ENCODE data around the gene PDE12. TPM values are rescaled to one million over a fixed set of nuclear protein-coding genes. Genes with fewer than 3 reads are reported as not detected.

PDE12 gene
- total RNA-seq, 4 donors from 2014 or later, result 19.6 to 28.7 (median 25.0) TPM

- 71% methylated on average over 6 of the region's 6 CpGs for WGBS
- Histone ChIP-seq H3K36me3 (peaks cover 7% of the 10 kb centered on the region), H3K4me3 (no peak overlapping the region), H3K27me3 (no peaks in the 10 kb centered on the region), H3K27ac (no peak overlapping the region), H3K9me3 (no peaks in the 10 kb centered on the region), H3K4me1 (peaks cover 10% of the 10 kb centered on the region)
- DNase-seq (ENCODE audit: low spot score in 2 of 2), result no peak
- TF ChIP-seq EP300 (IDR thresholded peaks at IDR 0.05) (no peak), CTCF (IDR thresholded peaks at IDR 0.05) (no peak), POLR2AphosphoS5 (IDR thresholded peaks at IDR 0.05) (no peak), POLR2A (IDR thresholded peaks at IDR 0.05) (no peak)
These were observed 30.7 kb downstream of the PDE12 start for GRCh38 chr3:57586778-57587177.

GRCh38 chr3:57587905-57588304 is 31.8 kb downstream of the PDE12 start:
- no peak for DNase-seq (ENCODE audit: low spot score in 2 of 2)
- Histone ChIP-seq H3K27me3 (no peaks in the 10 kb centered on the region), H3K36me3 (peaks cover 7% of the 10 kb centered on the region), H3K4me1 (peaks cover 11% of the 10 kb centered on the region), H3K27ac (no peak overlapping the region), H3K9me3 (no peaks in the 10 kb centered on the region), H3K4me3 (no peak overlapping the region)
- TF ChIP-seq POLR2AphosphoS5 (IDR thresholded peaks at IDR 0.05) (no peak), EP300 (IDR thresholded peaks at IDR 0.05) (no peak), CTCF (IDR thresholded peaks at IDR 0.05) (no peak), POLR2A (IDR thresholded peaks at IDR 0.05) (no peak)
- WGBS, result 91% methylated on average over 2 of the region's 2 CpGs

- H3K9me3 ChIP-seq, result no peaks in the 10 kb centered on the region
- DNase-seq (ENCODE audit: low spot score in 2 of 2), result no peak
- no peaks in the 10 kb centered on the region for H3K36me3 ChIP-seq
- H3K27me3 ChIP-seq, result no peaks in the 10 kb centered on the region
- H3K4me1 ChIP-seq, result peaks cover 41% of the 10 kb centered on the region
- TF ChIP-seq POLR2AphosphoS5 (IDR thresholded peaks at IDR 0.05), result no peak
- no peak for TF ChIP-seq EP300 (IDR thresholded peaks at IDR 0.05)
- TF ChIP-seq POLR2A (IDR thresholded peaks at IDR 0.05), result no peak
- TF ChIP-seq CTCF (IDR thresholded peaks at IDR 0.05), result no peak
- H3K27ac ChIP-seq, result no peak overlapping the region
- H3K4me3 ChIP-seq, result no peak overlapping the region
- 62% methylated on average over 6 of the region's 6 CpGs for WGBS
These were observed 36.2 kb downstream of the PDE12 start for GRCh38 chr3:57592306-57592705.

GRCh38 chr3:57594144-57594543 is 38.1 kb downstream of the PDE12 start:
- Histone ChIP-seq H3K4me1 (peaks cover 55% of the 10 kb centered on the region), H3K36me3 (no peaks in the 10 kb centered on the region), H3K4me3 (peak overlapping the region; percentile 86), H3K27ac (no peak overlapping the region), H3K9me3 (no peaks in the 10 kb centered on the region), H3K27me3 (no peaks in the 10 kb centered on the region)
- whole genome bisulfite sequencing, result 58% methylated on average over 4 of the region's 4 CpGs
- no peak for DNase-seq (ENCODE audit: low spot score in 2 of 2)
- no peak for TF ChIP-seq POLR2AphosphoS5 (IDR thresholded peaks at IDR 0.05)
- no peak for TF ChIP-seq CTCF (IDR thresholded peaks at IDR 0.05)
- no peak for TF ChIP-seq EP300 (IDR thresholded peaks at IDR 0.05)
- TF ChIP-seq POLR2A (IDR thresholded peaks at IDR 0.05), result no peak

GRCh38 chr3:57594576-57594975 is 38.5 kb downstream of the PDE12 start:
- Histone ChIP-seq H3K27ac (no peak overlapping the region), H3K4me1 (peaks cover 58% of the 10 kb centered on the region), H3K9me3 (no peaks in the 10 kb centered on the region), H3K36me3 (no peaks in the 10 kb centered on the region), H3K27me3 (no peaks in the 10 kb centered on the region), H3K4me3 (peak overlapping the region; percentile 86)
- DNase-seq (ENCODE audit: low spot score in 2 of 2), result no peak
- TF ChIP-seq CTCF (IDR thresholded peaks at IDR 0.05) (no peak), POLR2AphosphoS5 (IDR thresholded peaks at IDR 0.05) (no peak), EP300 (IDR thresholded peaks at IDR 0.05) (no peak)
- 37% methylated on average over 5 of the region's 5 CpGs for WGBS
